ENCODE results near the gene GRK1. TPM values are rescaled to one million over a fixed set of nuclear protein-coding genes. Genes with fewer than 3 reads are reported as not detected.

The GRK1 gene
- total RNA-seq, 1 experiment from 2014 or later, result not detected

DNA sequence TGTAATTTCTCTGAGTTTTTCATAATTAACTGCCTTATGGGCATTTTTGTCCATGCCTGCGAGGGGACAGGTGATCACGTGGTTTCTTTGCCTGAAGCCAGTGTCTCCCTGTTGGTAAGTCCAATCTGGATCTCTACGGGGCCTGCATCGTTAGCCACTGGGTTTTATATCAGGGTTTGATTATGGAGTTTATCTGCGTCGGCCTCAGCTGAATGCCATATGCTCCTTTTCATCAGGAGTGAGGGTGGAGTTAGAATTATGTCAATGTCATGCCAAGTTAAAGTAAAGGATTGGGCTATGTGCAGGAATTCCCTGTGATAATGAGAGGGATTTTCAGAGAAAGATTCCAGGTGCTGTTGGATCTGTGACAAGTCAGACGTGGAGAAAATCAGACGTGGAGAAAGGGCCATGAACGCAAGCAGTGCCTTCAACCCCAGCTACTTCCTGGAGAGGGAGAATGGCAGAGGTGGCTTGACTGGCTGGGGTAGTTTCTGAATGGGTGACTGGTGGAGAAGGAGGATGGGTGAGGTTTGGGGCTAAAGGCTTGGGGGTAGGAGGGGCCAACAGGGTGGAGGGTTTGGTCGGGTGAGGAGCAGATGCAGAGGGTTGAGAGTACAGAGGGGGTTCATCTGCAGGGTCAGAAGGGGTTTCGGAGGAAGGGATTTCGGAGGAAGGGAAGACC, 116.3 kb downstream of the GRK1 start:
- H3K4me1 Mint-ChIP-seq (ENCODE audit: insufficient read depth, unreplicated experiment), result peaks cover 6% of the 10 kb centered on the region
- no peaks in the 10 kb centered on the region for H3K27me3 Mint-ChIP-seq (ENCODE audit: insufficient read depth, unreplicated experiment)
- no peaks in the 10 kb centered on the region for H3K36me3 Mint-ChIP-seq (ENCODE audit: insufficient read depth, unreplicated experiment)
- intact Hi-C loops (cut with micrococcal nuclease), result no loop called here
- H3K9me3 Mint-ChIP-seq (ENCODE audit: unreplicated experiment), result no peaks in the 10 kb centered on the region
- no peak overlapping the region for H3K4me3 Mint-ChIP-seq (ENCODE audit: unreplicated experiment)
- ChIA-PET CTCF (interaction anchor here (0.7 kb wide), 2 partner anchors 10 to 30 kb away, joined by 4 read pairs; no protein-coding TSS in a partner anchor), POLR2A (interaction anchor here (0.6 kb wide), 2 partner anchors 60 to 152 kb away, joined by 3 read pairs; no protein-coding TSS in a partner anchor)
- peak overlapping the region; percentile 86 for H3K27ac Mint-ChIP-seq (ENCODE audit: low read depth, unreplicated experiment)
- TF ChIP-seq, protein P1, sequence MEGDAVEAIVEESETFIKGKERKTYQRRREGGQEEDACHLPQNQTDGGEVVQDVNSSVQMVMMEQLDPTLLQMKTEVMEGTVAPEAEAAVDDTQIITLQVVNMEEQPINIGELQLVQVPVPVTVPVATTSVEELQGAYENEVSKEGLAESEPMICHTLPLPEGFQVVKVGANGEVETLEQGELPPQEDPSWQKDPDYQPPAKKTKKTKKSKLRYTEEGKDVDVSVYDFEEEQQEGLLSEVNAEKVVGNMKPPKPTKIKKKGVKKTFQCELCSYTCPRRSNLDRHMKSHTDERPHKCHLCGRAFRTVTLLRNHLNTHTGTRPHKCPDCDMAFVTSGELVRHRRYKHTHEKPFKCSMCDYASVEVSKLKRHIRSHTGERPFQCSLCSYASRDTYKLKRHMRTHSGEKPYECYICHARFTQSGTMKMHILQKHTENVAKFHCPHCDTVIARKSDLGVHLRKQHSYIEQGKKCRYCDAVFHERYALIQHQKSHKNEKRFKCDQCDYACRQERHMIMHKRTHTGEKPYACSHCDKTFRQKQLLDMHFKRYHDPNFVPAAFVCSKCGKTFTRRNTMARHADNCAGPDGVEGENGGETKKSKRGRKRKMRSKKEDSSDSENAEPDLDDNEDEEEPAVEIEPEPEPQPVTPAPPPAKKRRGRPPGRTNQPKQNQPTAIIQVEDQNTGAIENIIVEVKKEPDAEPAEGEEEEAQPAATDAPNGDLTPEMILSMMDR (IDR thresholded peaks at IDR 0.05; ENCODE audit: unreplicated experiment), result no peak
- BruUV-seq (replicated peaks), result no TSS peak
- DNase-seq (ENCODE audit: unreplicated experiment), result no peak

DNA sequence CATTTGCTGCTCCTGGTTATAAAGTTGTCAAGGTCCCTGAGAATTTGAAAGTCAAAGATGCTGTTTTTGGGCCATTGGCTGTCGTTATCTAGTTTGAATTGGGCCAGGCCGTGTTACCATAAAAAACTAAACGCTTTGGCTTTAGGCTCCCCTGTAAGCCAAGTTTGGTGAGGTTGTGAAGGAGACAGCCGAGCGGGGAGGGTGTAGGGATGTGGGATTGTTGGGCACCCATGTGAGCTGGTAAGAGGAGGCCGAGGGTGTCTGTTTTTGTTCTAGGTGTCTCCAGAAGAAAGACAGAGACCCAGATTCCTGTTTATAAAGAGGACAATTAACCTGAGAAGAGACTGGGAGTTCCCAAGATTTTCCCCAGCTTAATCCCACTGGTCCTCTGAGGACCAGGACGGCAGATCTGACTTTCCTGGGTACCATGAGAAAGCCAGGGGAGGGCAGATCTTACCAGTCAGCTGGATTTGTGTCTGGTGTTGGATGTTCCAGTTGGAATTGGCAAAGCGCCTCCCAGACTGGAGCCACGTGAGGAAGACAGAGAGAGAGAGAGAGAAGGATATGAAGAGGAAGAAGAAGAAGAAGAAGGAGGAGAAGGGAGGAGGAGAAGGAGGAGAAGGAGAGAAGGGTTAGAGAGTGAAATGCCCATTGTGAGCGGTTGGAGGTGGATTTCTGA, 117.1 kb downstream of the GRK1 start:
- no TSS peak for BruUV-seq (replicated peaks)
- peak overlapping the region; percentile 86 for H3K27ac Mint-ChIP-seq (ENCODE audit: low read depth, unreplicated experiment)
- TF ChIP-seq, protein P1 (IDR thresholded peaks at IDR 0.05; ENCODE audit: unreplicated experiment), result no peak
- CTCF ChIA-PET, result no interaction called here
- DNase-seq (ENCODE audit: unreplicated experiment), result peak; percentile 30
- H3K27me3 Mint-ChIP-seq (ENCODE audit: insufficient read depth, unreplicated experiment), result no peaks in the 10 kb centered on the region
- H3K4me3 Mint-ChIP-seq (ENCODE audit: unreplicated experiment), result peak overlapping the region; percentile 6
- no peaks in the 10 kb centered on the region for H3K36me3 Mint-ChIP-seq (ENCODE audit: insufficient read depth, unreplicated experiment)
- intact Hi-C loops (cut with micrococcal nuclease), result no loop called here
- peaks cover 6% of the 10 kb centered on the region for H3K4me1 Mint-ChIP-seq (ENCODE audit: insufficient read depth, unreplicated experiment)
- no peaks in the 10 kb centered on the region for H3K9me3 Mint-ChIP-seq (ENCODE audit: unreplicated experiment)
- POLR2A ChIA-PET, result interaction anchor here (0.7 kb wide), 1 partner anchor 157 kb away, joined by 4 read pairs; no protein-coding TSS in a partner anchor

DNA sequence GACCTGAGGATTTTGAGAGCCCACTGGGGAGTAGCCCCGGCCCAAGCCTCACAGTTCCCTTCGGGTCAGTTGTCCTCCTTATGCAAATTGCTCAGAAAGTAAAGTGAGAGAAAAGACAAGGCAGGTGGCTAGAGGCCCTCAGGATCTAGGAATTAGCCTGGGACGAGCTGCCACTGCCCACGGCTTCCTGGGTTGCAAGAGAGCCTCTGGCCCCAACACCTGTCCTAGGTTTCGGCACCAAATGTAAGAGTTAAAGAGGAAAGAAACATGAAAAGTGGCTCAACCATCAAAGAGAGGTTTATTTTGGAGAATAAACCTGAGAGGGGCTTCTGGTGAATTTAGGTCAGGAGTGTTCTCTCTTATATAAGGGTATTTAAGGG, 117.6 kb downstream of the GRK1 start:
- no peaks in the 10 kb centered on the region for H3K36me3 Mint-ChIP-seq (ENCODE audit: insufficient read depth, unreplicated experiment)
- H3K27ac Mint-ChIP-seq (ENCODE audit: low read depth, unreplicated experiment), result peak overlapping the region; percentile 86
- ChIA-PET CTCF (no interaction called here), POLR2A (interaction anchor here (0.6 kb wide), 1 partner anchor 13 kb away, joined by 3 read pairs; no protein-coding TSS in a partner anchor)
- intact Hi-C loops (cut with micrococcal nuclease), result no loop called here
- no peaks in the 10 kb centered on the region for H3K27me3 Mint-ChIP-seq (ENCODE audit: insufficient read depth, unreplicated experiment)
- DNase-seq (ENCODE audit: unreplicated experiment), result no peak
- H3K4me1 Mint-ChIP-seq (ENCODE audit: insufficient read depth, unreplicated experiment), result peaks cover 6% of the 10 kb centered on the region
- H3K9me3 Mint-ChIP-seq (ENCODE audit: unreplicated experiment), result no peaks in the 10 kb centered on the region
- H3K4me3 Mint-ChIP-seq (ENCODE audit: unreplicated experiment), result peak overlapping the region; percentile 6
- no TSS peak for BruUV-seq (replicated peaks)
- TF ChIP-seq, protein P1 (IDR thresholded peaks at IDR 0.05; ENCODE audit: unreplicated experiment), result no peak
